Measurements from ENCODE around the gene LGMN.

DNA sequence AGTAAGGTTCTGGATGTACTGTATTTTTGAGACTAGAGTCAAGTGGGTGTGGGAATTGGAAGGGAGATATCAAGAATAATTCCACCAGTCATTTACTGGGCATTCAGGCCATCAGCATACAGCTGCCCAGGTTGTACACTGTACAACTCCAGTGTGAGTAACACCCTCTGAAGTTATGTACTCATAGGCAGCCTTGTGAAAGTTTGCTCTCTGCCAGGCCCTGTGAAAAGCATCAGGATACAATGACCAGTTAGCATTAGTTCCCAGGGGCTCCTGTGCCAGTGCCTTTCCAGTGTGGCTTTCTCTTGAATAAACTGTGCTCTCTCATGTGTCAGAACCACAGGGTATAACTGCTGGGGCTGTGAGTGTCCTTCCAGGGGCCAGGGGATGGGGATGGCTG is 89.7 kb downstream of the LGMN start:
- TF ChIP-seq, protein P1, sequence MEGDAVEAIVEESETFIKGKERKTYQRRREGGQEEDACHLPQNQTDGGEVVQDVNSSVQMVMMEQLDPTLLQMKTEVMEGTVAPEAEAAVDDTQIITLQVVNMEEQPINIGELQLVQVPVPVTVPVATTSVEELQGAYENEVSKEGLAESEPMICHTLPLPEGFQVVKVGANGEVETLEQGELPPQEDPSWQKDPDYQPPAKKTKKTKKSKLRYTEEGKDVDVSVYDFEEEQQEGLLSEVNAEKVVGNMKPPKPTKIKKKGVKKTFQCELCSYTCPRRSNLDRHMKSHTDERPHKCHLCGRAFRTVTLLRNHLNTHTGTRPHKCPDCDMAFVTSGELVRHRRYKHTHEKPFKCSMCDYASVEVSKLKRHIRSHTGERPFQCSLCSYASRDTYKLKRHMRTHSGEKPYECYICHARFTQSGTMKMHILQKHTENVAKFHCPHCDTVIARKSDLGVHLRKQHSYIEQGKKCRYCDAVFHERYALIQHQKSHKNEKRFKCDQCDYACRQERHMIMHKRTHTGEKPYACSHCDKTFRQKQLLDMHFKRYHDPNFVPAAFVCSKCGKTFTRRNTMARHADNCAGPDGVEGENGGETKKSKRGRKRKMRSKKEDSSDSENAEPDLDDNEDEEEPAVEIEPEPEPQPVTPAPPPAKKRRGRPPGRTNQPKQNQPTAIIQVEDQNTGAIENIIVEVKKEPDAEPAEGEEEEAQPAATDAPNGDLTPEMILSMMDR (conservative IDR thresholded peaks at IDR 0.05; ENCODE audit: low read length) = no peak
- no peak for TF ChIP-seq EZH2phosphoT487 (IDR thresholded peaks at IDR 0.05; ENCODE audit: borderline replicate concordance)
